Suprapubic skin (tissue), 4 donors: ENCODE results near the gene NFIA. TPM values are rescaled to one million over a fixed set of nuclear protein-coding genes. Genes with fewer than 3 reads are reported as not detected.

Source experiments
- DNase-seq, 2 donors: peaks; one replicate each; pipeline ENCODE4 v3.0.0-alpha.2; 2019; ENCODE audit warnings: low spot score in 2 of 2
- H3K27ac ChIP-seq: fragments of 200-600 bp; sonication (generic); one replicate; pipeline ENCODE4 v1.5.1; 2019
- H3K27me3 ChIP-seq: fragments of 200-600 bp; sonication (generic); one replicate; pipeline ENCODE4 v1.5.1; 2019
- H3K36me3 ChIP-seq: fragments of 200-600 bp; sonication (generic); one replicate; pipeline ENCODE4 v1.5.1; 2019
- H3K4me1 ChIP-seq: fragments of 200-600 bp; sonication (generic); one replicate; pipeline ENCODE4 v1.5.1; 2019
- H3K4me3 ChIP-seq: fragments of 200-600 bp; sonication (generic); one replicate; pipeline ENCODE4 v1.5.1; 2019; ENCODE audit warnings: mild to moderate bottlenecking
- H3K9me3 ChIP-seq: fragments of 200-600 bp; sonication (generic); one replicate; pipeline ENCODE4 v1.5.1; 2019
- EP300 ChIP-seq: sonication (generic); formaldehyde crosslinking; IDR thresholded peaks from one replicate; pipeline ENCODE4 v1.6.1; 2017; ENCODE audit warnings: antibody characterized with exemption
- POLR2A ChIP-seq, 2 donors: fragments of 450-650 bp; IDR thresholded peaks; one replicate each; pipeline ENCODE4 v1.6.1; 2017; ENCODE audit warnings: antibody characterized with exemption in 2 of 2, mild to moderate bottlenecking in 2 of 2, moderate library complexity in 2 of 2
- POLR2AphosphoS5 ChIP-seq, 3 donors: sonication (generic); formaldehyde crosslinking; IDR thresholded peaks; one replicate each; pipeline ENCODE4 v1.6.1; 2017; ENCODE audit warnings: antibody characterized with exemption in 3 of 3
- WGBS: methylation state at CpG from one replicate; pipeline ENCODE4 v1.1.5; 2018; 5-methylcytosine and 5-hydroxymethylcytosine counted together
- total RNA-seq, 4 donors: library from RNA; depleted of rRNA; stranded (reverse); fragments of >200 nt; gene quantifications; one replicate each; pipeline ENCODE4 v1.1.0, GENCODE V29; 2016
- TF ChIP-seq, protein P1 (sequence below), 2 donors: fragments of 200-600 bp in 1 of 2; fragments of 450-650 bp in 1 of 2; sonication (generic) in 1 of 2; IDR thresholded peaks; one replicate each; pipeline ENCODE4 v1.5.1; 2016 to 2019; ENCODE audit warnings: antibody characterized with exemption in 2 of 2, mild to moderate bottlenecking in 1 of 2, moderate library complexity in 1 of 2

NFIA gene
- total RNA-seq, 4 donors from 2014 or later, result 30.1 to 54.2 (median 48.2) TPM

DNA sequence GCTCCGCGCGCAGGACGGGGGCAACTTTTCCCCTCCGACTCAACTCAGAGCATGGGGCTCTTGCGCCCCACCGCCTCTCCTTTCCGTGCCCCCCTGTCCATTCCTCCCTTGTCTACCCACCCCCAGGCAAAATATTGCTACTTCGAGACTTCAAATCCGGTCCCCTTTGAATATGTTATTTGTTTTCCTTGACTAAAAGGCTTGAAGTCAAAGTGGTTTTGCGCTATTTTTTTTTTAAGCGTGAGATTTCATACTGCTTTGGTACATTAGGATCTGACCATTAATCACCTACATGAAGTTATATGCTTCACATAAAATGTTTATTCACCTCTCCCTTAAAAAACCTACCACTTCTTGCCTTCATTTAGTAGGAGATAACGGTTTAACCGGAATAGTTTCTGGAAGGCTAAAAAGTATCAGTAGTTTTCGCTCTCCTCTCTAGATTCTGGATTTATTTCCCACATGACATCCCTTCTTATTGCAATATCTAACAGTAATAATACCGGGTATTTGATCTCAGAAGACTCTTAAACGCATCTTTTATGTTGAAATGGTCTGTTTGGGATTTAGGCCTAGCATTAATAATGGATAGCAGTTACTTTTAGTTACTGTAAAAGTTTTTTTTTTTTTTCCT, 1.6 kb downstream of the NFIA start:
- no peak for DNase-seq
- 4% methylated on average over 16 of the region's 17 CpGs for WGBS
- H3K4me3 ChIP-seq, result peak overlapping the region; percentile 74
- peaks cover 61% of the 10 kb centered on the region for H3K4me1 ChIP-seq
- no peaks in the 10 kb centered on the region for H3K27me3 ChIP-seq
- TF ChIP-seq, protein P1, sequence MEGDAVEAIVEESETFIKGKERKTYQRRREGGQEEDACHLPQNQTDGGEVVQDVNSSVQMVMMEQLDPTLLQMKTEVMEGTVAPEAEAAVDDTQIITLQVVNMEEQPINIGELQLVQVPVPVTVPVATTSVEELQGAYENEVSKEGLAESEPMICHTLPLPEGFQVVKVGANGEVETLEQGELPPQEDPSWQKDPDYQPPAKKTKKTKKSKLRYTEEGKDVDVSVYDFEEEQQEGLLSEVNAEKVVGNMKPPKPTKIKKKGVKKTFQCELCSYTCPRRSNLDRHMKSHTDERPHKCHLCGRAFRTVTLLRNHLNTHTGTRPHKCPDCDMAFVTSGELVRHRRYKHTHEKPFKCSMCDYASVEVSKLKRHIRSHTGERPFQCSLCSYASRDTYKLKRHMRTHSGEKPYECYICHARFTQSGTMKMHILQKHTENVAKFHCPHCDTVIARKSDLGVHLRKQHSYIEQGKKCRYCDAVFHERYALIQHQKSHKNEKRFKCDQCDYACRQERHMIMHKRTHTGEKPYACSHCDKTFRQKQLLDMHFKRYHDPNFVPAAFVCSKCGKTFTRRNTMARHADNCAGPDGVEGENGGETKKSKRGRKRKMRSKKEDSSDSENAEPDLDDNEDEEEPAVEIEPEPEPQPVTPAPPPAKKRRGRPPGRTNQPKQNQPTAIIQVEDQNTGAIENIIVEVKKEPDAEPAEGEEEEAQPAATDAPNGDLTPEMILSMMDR (IDR thresholded peaks at IDR 0.05), result no peak
- TF ChIP-seq EP300, result no peak
- TF ChIP-seq POLR2AphosphoS5 (IDR thresholded peaks at IDR 0.05), result no peak
- TF ChIP-seq POLR2A (IDR thresholded peaks at IDR 0.05), result no peak
- H3K27ac ChIP-seq, result peak overlapping the region; percentile 94
- peaks cover 7% of the 10 kb centered on the region for H3K36me3 ChIP-seq
- no peaks in the 10 kb centered on the region for H3K9me3 ChIP-seq

DNA sequence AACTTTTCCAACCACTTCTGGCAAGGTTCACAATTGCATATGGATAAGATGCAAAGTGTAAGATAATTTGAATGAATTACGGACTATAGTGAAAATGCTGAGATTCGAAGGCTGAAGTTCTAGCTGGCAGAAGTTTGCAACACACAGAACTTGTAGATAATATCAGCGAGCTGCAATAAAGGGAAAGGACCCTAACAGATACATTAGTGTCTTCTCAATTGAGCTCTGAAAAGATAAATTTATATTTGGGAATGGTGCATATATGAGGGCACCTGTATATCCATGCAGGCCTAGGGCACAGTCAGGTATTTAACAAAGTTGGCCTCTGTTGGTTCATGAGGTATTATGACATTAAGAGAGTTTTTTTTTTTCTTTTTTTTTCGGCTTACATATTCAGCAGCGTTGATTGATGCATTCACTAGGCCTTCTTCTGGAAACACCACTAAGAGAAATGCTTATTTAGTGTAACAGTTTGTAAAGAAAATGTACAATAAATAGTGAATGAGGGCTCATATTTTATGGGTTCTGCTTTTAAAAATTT, 2.2 kb downstream of the NFIA start:
- Histone ChIP-seq H3K27ac (peak overlapping the region; percentile 94), H3K36me3 (peaks cover 7% of the 10 kb centered on the region), H3K9me3 (no peaks in the 10 kb centered on the region), H3K4me3 (peak overlapping the region; percentile 74), H3K4me1 (peaks cover 61% of the 10 kb centered on the region), H3K27me3 (no peaks in the 10 kb centered on the region)
- DNase-seq, result no peak
- TF ChIP-seq POLR2A (IDR thresholded peaks at IDR 0.05) (no peak), EP300 (no peak), POLR2AphosphoS5 (IDR thresholded peaks at IDR 0.05) (no peak)
- TF ChIP-seq, protein P1 (IDR thresholded peaks at IDR 0.05), result no peak
- 27% methylated on average over 5 of the region's 5 CpGs for WGBS

DNA sequence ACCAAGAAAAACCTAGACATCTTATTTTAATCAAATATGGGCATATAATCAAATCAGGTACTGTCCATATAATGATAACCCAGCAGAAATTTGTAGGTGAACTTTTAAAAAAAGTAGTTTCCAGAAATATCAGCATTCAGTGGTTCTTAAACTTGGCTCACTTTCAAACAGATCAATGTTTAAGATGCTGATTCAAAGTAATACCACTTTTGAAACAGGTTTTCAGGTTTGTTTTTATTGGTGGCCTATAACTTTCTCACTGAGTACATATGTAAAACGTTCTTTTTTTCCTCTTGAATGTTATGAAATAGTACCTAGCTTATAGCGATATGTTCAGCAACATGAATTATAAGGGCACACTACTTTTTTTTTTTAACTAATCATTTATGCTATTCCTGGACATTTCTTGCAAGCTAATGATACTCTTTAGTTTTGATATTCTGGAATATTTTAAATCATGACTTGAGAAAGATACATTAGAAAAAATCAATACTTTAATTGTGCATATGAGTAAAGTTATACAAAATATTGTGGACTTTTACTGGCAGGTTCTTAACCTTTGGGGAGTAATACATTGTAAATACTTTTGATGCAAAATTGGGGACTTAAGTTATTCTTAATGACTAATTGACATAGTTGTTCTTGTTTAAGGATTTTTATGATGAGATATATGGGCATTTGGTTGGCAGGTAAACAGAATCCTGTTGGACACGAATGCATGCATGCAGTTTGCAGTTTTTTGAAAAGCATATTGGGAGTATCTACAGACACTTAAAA, 3.0 kb downstream of the NFIA start:
- peaks cover 61% of the 10 kb centered on the region for H3K4me1 ChIP-seq
- H3K36me3 ChIP-seq, result peaks cover 7% of the 10 kb centered on the region
- H3K9me3 ChIP-seq, result no peaks in the 10 kb centered on the region
- no peaks in the 10 kb centered on the region for H3K27me3 ChIP-seq
- peak overlapping the region; percentile 94 for H3K27ac ChIP-seq
- DNase-seq, result no peak
- TF ChIP-seq EP300 (no peak), POLR2A (IDR thresholded peaks at IDR 0.05) (no peak), POLR2AphosphoS5 (IDR thresholded peaks at IDR 0.05) (no peak)
- TF ChIP-seq, protein P1 (IDR thresholded peaks at IDR 0.05), result no peak
- H3K4me3 ChIP-seq, result peak overlapping the region; percentile 74
- WGBS, result 29% methylated on average over 3 of the region's 3 CpGs

DNA sequence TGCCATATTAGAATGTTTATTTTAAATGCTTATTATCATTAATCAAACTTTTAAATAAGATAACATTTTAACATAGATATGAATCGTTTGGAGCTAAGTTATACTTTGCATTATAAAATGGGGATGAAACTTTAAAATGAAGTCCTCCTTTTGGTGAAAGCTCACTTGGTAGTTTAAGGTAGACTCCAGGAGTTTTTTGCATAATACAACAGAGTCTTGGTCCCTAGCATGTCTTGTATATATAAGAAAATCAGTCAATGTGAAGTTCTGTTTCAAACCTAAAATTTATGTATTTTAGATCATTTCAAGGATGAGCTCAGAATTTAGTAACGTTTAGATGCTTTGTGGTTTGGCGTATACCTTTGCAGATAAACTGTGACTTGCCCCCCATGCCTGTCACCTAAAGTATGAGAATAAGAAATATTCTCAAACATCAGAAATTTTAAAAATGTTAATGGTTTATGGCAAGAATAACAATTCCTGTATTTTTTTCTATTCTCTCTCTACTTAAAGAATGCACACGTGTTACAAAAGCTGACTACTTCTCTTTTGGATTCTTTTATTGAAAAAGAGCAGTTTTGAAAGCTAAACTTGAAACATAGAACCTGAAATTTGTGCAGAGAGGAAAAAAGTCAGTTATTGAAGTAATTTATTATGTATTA, 3.8 kb downstream of the NFIA start:
- no peak for TF ChIP-seq EP300
- TF ChIP-seq POLR2A (IDR thresholded peaks at IDR 0.05), result no peak
- no peak for TF ChIP-seq POLR2AphosphoS5 (IDR thresholded peaks at IDR 0.05)
- TF ChIP-seq, protein P1 (IDR thresholded peaks at IDR 0.05), result no peak
- Histone ChIP-seq H3K27me3 (no peaks in the 10 kb centered on the region), H3K27ac (peak overlapping the region; percentile 94), H3K4me3 (peak overlapping the region; percentile 74), H3K9me3 (no peaks in the 10 kb centered on the region), H3K4me1 (peaks cover 55% of the 10 kb centered on the region), H3K36me3 (peaks cover 7% of the 10 kb centered on the region)
- 54% methylated on average over 4 of the region's 4 CpGs for WGBS
- no peak for DNase-seq
